Measurements from ENCODE around the gene UST. TPM values are rescaled to one million over a fixed set of nuclear protein-coding genes. Genes with fewer than 3 reads are reported as not detected.
"Not testable (repeated sequence)": the region's sequence is repeated elsewhere in the genome, so short reads cannot be mapped to it uniquely, and the experiment has no call there.

UST gene
- total RNA-seq, 2 experiments from 2014 or later, result 1.2 to 1.5 TPM

DNA sequence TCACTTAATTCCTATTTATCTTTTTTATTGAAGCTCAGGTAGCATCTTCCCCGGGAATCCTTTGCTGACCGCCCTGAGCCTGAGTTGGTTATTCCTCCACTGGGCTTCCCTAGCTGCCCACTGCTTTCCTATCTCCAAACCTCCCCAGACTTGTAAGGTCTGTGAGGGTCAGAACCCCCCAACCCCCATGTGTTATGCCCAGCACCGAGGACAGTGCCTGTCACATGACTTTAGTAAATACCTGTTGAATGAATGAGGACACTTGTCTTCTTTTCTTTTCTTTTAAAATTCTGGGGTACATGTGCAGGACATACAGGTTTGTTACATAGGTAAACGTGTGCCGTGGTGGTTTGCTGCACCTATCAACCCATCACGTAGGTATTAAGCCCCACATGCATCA, 105.9 kb downstream of the UST start:
- ATAC-seq (no peak), DNase-seq (no peak)
- H3K36me3 Mint-ChIP-seq (ENCODE audit: low read depth), result no peaks in the 10 kb centered on the region
- no peak overlapping the region for H3K4me3 Mint-ChIP-seq
- H3K27ac Mint-ChIP-seq, result no peak overlapping the region
- CTCF ChIA-PET, result no interaction called here
- no peaks in the 10 kb centered on the region for H3K27me3 Mint-ChIP-seq
- POLR2A ChIA-PET, result no interaction called here
- intact Hi-C loops (cut with micrococcal nuclease), result no loop called here
- TF ChIP-seq, protein P1, sequence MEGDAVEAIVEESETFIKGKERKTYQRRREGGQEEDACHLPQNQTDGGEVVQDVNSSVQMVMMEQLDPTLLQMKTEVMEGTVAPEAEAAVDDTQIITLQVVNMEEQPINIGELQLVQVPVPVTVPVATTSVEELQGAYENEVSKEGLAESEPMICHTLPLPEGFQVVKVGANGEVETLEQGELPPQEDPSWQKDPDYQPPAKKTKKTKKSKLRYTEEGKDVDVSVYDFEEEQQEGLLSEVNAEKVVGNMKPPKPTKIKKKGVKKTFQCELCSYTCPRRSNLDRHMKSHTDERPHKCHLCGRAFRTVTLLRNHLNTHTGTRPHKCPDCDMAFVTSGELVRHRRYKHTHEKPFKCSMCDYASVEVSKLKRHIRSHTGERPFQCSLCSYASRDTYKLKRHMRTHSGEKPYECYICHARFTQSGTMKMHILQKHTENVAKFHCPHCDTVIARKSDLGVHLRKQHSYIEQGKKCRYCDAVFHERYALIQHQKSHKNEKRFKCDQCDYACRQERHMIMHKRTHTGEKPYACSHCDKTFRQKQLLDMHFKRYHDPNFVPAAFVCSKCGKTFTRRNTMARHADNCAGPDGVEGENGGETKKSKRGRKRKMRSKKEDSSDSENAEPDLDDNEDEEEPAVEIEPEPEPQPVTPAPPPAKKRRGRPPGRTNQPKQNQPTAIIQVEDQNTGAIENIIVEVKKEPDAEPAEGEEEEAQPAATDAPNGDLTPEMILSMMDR (IDR thresholded peaks at IDR 0.05), result no peak
- no peaks in the 10 kb centered on the region for H3K9me3 Mint-ChIP-seq
- peaks cover 6% of the 10 kb centered on the region for H3K4me1 Mint-ChIP-seq (ENCODE audit: low read depth)

DNA sequence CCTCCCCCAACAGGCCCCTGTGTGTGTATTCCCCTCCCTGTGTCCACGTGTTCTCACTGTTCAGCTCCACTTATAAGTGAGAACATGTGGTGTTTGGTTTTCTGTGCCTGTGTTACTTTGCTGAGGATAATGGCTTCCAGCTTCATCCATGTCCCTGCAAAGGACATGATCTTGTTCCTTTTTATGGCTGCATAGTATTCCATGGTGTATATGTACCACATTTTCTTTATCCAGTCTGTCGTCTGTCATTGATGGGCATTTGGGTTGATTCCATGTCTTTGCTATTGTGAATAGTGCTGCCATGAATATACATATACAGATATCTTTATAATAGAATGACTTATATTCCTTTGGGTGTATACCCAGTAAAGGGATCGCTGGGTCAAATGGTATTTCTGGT, 106.3 kb downstream of the UST start:
- ATAC-seq; H3K36me3 Mint-ChIP-seq (ENCODE audit: low read depth); H3K4me1 Mint-ChIP-seq (ENCODE audit: low read depth); POLR2A ChIA-PET; intact Hi-C loops (cut with micrococcal nuclease); DNase-seq; H3K4me3 Mint-ChIP-seq; H3K27me3 Mint-ChIP-seq; CTCF ChIA-PET; H3K27ac Mint-ChIP-seq; H3K9me3 Mint-ChIP-seq: not testable (repeated sequence)

DNA sequence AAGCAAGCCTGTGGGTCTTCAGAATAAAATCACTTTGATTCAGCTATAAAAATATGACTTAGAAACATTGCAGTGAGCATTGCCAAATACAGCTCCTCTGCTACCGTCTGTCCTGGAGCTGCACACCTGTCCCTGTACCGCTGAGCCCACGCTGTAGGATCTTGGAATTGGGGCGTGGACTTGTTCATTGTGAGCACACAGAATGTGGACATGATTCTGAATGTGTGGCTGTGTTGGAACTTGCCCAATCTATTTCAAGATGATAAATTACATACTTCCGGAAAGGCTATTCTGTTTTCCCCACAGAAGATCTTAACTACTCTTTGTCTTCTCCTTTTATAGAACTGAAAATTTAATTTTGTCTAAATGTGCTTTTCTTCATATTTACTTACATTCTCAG, 107.3 kb downstream of the UST start:
- Mint-ChIP-seq H3K27ac (no peak overlapping the region), H3K4me3 (no peak overlapping the region), H3K9me3 (no peaks in the 10 kb centered on the region), H3K36me3 (ENCODE audit: low read depth) (no peaks in the 10 kb centered on the region), H3K4me1 (ENCODE audit: low read depth) (peaks cover 4% of the 10 kb centered on the region), H3K27me3 (no peaks in the 10 kb centered on the region)
- intact Hi-C loops (cut with micrococcal nuclease), result no loop called here
- CTCF ChIA-PET, result no interaction called here
- ATAC-seq (no peak), DNase-seq (no peak)
- POLR2A ChIA-PET, result no interaction called here
- TF ChIP-seq, protein P1 (IDR thresholded peaks at IDR 0.05), result no peak

DNA sequence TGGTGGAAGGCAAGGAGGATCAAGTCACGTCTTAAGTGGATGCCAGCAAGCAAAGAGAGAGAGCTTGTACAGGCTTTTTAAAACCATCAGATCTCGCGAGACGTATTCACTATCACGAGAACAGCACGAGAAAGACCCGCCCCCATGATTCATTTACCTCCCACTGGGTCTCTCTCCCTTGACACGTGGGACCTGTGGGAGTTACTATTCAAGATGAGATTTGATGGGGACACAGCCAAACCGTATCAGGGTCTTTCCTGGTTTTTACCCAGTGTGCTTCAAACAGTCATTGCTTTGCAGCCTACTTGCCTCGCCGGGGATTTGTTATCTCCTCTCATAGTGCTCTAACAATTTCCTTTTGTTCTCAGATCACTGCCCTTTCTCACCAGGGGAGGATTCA, 108.2 kb downstream of the UST start:
- CTCF ChIA-PET, result no interaction called here
- H3K27ac Mint-ChIP-seq, result no peak overlapping the region
- TF ChIP-seq, protein P1 (IDR thresholded peaks at IDR 0.05), result no peak
- no peak for DNase-seq
- H3K27me3 Mint-ChIP-seq, result peaks cover under 1% of the 10 kb centered on the region
- H3K9me3 Mint-ChIP-seq, result no peaks in the 10 kb centered on the region
- H3K4me3 Mint-ChIP-seq, result no peak overlapping the region
- intact Hi-C loops (cut with micrococcal nuclease), result no loop called here
- no peaks in the 10 kb centered on the region for H3K4me1 Mint-ChIP-seq (ENCODE audit: low read depth)
- POLR2A ChIA-PET, result no interaction called here
- ATAC-seq, result no peak
- no peaks in the 10 kb centered on the region for H3K36me3 Mint-ChIP-seq (ENCODE audit: low read depth)

DNA sequence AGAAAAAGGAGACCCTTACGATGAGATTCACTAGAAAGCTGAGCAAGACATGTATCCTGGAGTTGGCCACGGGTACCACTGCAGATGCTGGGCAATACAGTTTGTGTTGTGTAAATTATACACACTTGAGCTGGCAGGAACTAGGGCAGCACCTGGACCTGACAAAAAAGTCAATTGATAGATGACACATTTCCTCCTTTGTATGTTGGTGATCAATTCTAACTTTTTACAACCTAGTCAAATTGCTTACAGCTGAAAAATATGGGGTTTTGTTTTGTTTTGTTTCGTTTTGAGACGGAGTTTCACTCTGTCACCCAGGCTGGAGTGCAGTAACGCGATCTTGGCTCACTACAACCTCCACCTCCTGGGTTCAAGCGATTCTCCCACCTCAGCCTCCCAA, 108.9 kb downstream of the UST start:
- no peaks in the 10 kb centered on the region for H3K4me1 Mint-ChIP-seq (ENCODE audit: low read depth)
- intact Hi-C loops (cut with micrococcal nuclease), result no loop called here
- H3K27me3 Mint-ChIP-seq, result peaks cover 1% of the 10 kb centered on the region
- TF ChIP-seq, protein P1 (IDR thresholded peaks at IDR 0.05), result no peak
- ChIA-PET CTCF (no interaction called here), POLR2A (no interaction called here)
- no peak for ATAC-seq
- H3K36me3 Mint-ChIP-seq (ENCODE audit: low read depth), result no peaks in the 10 kb centered on the region
- H3K27ac Mint-ChIP-seq, result no peak overlapping the region
- H3K4me3 Mint-ChIP-seq, result no peak overlapping the region
- no peaks in the 10 kb centered on the region for H3K9me3 Mint-ChIP-seq
- DNase-seq, result no peak

DNA sequence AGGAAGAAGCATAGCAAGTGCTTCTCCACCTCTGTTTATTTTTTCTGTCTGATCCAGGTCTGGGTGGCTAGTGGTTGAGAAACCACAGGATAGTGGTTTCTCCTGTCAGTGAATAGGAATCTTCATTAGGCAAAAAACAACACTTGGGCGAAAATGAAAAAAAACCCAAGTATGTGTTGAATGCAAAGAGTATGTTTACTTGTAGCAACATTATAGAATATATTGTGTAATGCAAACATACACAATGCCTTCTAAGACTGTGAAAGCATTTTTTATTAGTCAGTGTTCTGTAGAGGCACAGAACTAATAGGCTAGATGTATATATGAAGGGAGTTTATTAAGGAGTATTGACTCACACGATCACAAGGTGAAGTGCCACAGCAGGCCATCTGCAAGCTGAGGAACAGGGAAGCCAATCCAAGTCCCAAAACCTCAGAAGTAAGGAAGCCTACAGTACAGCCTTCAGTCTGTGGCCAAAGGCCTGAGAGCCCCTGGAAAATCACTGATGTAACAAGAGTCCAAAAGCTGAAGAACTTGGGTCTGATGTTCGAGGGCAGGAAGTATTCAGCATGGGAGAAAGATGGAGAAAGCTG, 111.1 kb downstream of the UST start:
- DNase-seq (no peak), ATAC-seq (no peak)
- intact Hi-C loops (cut with micrococcal nuclease), result no loop called here
- H3K27me3 Mint-ChIP-seq, result peaks cover 1% of the 10 kb centered on the region
- H3K4me3 Mint-ChIP-seq, result no peak overlapping the region
- H3K9me3 Mint-ChIP-seq, result no peaks in the 10 kb centered on the region
- H3K4me1 Mint-ChIP-seq (ENCODE audit: low read depth), result no peaks in the 10 kb centered on the region
- POLR2A ChIA-PET, result no interaction called here
- H3K36me3 Mint-ChIP-seq (ENCODE audit: low read depth), result no peaks in the 10 kb centered on the region
- CTCF ChIA-PET, result no interaction called here
- TF ChIP-seq, protein P1 (IDR thresholded peaks at IDR 0.05), result no peak
- H3K27ac Mint-ChIP-seq, result no peak overlapping the region

DNA sequence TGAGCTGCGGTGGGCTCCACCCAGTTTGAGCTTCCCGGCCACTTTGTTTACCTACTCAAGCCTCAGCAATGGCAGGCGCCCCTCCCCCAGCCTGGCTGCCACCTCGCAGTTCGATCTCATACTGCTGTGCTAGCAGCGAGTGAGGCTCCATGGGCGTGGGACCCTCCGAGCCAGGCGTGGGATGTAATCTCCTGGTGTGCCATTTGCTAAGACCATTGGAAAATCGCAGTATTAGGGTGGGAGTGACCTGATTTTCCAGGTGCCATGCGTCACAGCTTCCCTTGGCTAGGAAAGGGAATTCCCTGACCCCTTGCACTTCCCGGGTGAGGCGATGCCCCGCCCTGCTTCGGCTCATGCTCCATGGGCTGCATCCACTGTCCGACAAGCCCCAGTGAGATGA, 117.3 kb downstream of the UST start:
- DNase-seq; H3K36me3 Mint-ChIP-seq (ENCODE audit: low read depth); H3K4me3 Mint-ChIP-seq; POLR2A ChIA-PET; H3K9me3 Mint-ChIP-seq; H3K27ac Mint-ChIP-seq; intact Hi-C loops (cut with micrococcal nuclease); ATAC-seq; CTCF ChIA-PET; H3K27me3 Mint-ChIP-seq: not testable (repeated sequence)
- peaks cover 18% of the 10 kb centered on the region for H3K4me1 Mint-ChIP-seq (ENCODE audit: low read depth)

All from activated CD8-positive, alpha-beta T cell treated with anti-CD3 and anti-CD28 coated beads for 36 hours (primary cell).